AG04450 (cell line): Measurements from ENCODE around the gene TMEM39B. TPM values are rescaled to one million over a fixed set of nuclear protein-coding genes. Genes with fewer than 3 reads are reported as not detected.

ENCODE experiments used
- CTCF ChIA-PET: fragments of 300-600, 350-600 bp; formaldehyde crosslinking; extraction: SDS; loops from one replicate; lab custom pipeline; 2022; ENCODE audit warnings: antibody characterized with exemption, inconsistent platforms; lab: Charles Lee
- POLR2A ChIA-PET: fragments of 350-600 bp; formaldehyde crosslinking; extraction: SDS; loops from one replicate; lab custom pipeline; 2021; ENCODE audit warnings: antibody characterized with exemption, inconsistent platforms; lab: Yijun Ruan, JAX
- DNase-seq: peaks from one replicate; pipeline ENCODE4 v3.0.0-alpha.2; 2011; ENCODE audit warnings: low read depth, low spot score
- H3K27ac ChIP-seq: one replicate; pipeline ENCODE4 v1.5.1; 2012; ENCODE audit warnings: low read depth, low read length, control low read depth
- H3K27me3 ChIP-seq: one replicate; pipeline ENCODE4 v1.6.0; 2012; ENCODE audit warnings: low read length; ENCODE audit not compliant: control insufficient read depth, insufficient read depth
- H3K4me3 ChIP-seq: 2 replicates; pipeline ENCODE4 v1.5.1; 2011; ENCODE audit warnings: mild to moderate bottlenecking, low read depth, low read length, control low read depth
- H3K9me3 ChIP-seq: 2 replicates; pipeline ENCODE4 v1.5.1; 2012; ENCODE audit warnings: low read length; ENCODE audit not compliant: control insufficient read depth, insufficient read depth
- polyA plus RNA-seq: library from polyadenylated mRNA; depleted of rRNA; stranded (reverse); fragments of >200 nt; gene quantifications from 2 replicates; pipeline ENCODE4 v1.2.3, GENCODE V29; 2011
- TF ChIP-seq, protein P1 (sequence below): IDR thresholded peaks from 2 replicates; pipeline ENCODE4 v1.5.1; 2011; ENCODE audit warnings: low read depth, low read length, control low read depth, inconsistent platforms

Gene TMEM39B
- polyA plus RNA-seq, 1 experiment: 16.2 TPM

DNA sequence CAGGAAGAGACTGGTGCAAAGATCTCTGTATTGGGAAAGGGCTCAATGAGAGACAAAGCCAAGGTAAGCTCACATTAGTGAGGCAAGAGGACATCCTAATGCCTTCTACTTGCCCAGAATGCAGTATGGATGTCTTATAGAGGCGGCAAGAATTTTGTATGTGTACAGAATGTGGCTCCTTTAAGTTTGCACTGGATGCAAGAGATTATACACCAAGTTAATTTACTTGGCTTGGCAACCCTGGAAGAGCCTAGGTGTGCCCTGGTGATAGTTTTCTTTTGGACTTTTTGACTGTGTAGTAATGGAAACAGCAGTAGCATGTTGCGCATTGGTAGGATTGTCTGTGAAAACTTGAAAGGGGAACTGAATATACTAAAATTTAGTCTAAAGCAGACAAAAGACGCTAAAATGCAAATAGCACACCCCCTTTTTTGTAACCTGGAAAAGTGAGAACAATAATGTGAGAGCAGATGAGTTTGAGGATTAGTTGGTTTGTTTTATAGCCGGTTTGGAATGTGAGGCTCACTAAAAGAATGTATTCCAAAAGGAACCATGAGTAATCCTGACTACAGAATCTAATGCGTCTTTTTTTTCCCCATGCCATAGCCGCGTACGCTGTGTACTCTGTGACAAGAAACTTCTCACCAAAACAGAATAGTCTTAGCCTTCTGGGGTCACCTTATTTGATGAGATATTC lies 41.0 kb upstream of the TMEM39B start:
- no peaks in the 10 kb centered on the region for H3K9me3 ChIP-seq
- ChIA-PET CTCF (interaction anchor here (2.2 kb wide), 1 partner anchor 31 kb away, joined by 6 read pairs; no protein-coding TSS in a partner anchor), POLR2A (no interaction called here)
- DNase-seq: peak; percentile 48
- H3K27me3 ChIP-seq: no peaks in the 10 kb centered on the region
- no peak overlapping the region for H3K27ac ChIP-seq
- H3K4me3 ChIP-seq: no peak overlapping the region
- TF ChIP-seq, protein P1, sequence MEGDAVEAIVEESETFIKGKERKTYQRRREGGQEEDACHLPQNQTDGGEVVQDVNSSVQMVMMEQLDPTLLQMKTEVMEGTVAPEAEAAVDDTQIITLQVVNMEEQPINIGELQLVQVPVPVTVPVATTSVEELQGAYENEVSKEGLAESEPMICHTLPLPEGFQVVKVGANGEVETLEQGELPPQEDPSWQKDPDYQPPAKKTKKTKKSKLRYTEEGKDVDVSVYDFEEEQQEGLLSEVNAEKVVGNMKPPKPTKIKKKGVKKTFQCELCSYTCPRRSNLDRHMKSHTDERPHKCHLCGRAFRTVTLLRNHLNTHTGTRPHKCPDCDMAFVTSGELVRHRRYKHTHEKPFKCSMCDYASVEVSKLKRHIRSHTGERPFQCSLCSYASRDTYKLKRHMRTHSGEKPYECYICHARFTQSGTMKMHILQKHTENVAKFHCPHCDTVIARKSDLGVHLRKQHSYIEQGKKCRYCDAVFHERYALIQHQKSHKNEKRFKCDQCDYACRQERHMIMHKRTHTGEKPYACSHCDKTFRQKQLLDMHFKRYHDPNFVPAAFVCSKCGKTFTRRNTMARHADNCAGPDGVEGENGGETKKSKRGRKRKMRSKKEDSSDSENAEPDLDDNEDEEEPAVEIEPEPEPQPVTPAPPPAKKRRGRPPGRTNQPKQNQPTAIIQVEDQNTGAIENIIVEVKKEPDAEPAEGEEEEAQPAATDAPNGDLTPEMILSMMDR: no peak

DNA sequence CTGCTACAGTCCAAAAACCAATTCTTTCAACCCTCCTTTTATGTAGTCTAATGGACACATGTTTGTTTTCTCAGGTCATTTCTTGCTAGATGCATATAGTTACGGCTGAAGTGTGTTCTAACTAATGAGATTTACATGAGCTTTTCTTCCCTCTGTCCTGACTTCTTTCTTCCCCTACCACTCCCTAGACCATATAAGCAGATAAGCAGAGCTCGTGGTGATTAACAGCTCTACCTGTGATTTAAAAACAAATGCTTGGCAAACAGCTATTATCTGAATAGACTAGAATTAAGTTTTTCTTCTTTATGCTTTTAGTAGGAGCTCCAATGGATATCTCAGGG lies 40.5 kb upstream of the TMEM39B start:
- no peak overlapping the region for H3K4me3 ChIP-seq
- H3K27ac ChIP-seq: no peak overlapping the region
- POLR2A ChIA-PET: interaction anchor here (0.7 kb wide), 1 partner anchor 19 kb away, joined by 3 read pairs; the partner anchor contains the start of gene KHDRBS1
- no peaks in the 10 kb centered on the region for H3K9me3 ChIP-seq
- DNase-seq: no peak
- no peaks in the 10 kb centered on the region for H3K27me3 ChIP-seq
- TF ChIP-seq, protein P1: no peak
- CTCF ChIA-PET: interaction anchor here (0.8 to 2.2 kb wide), 2 partner anchors 31 to 79 kb away, joined by 5 to 6 read pairs; no protein-coding TSS in a partner anchor

DNA sequence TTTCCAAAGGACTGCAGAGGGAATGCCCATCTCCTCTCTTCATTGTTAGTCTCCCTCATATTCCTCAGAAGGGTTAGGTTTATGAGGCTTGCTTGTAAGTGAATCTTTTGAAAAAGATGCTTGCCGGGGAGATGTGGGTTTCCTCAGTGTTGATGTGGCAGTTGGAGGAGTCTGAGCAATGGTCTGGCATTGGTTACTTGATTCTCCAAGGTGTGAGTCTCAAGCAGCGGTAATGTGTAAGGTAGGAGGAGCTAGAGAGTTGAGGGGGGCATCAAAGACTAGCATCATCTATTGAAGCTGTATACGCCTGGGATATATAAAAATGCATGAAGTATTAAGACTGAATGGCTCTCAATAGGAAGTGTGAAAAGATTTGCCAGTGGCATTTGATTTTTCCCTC lies 37.6 kb upstream of the TMEM39B start:
- TF ChIP-seq, protein P1: no peak
- CTCF ChIA-PET: no interaction called here
- no peak for DNase-seq

DNA sequence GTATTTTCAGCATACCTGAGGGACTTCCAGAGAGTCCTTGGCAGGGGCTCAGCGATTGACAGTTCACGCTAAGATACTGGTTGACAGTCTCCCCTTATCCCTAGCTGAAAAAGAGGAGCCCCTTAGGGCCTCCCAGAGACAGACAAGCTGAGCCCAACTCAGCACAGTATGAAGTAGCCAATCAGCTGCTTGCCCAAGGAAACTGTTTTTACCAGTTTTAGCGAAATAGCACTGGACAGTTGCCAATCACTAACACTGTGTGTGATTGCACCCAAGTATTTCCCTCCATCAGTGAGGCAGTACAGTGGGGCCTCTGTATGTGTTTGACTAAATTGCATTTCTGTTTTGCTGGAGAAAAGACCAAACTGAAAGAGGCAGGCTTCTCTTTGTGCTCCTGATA lies 32.0 kb upstream of the TMEM39B start:
- Histone ChIP-seq H3K27me3 (no peaks in the 10 kb centered on the region), H3K4me3 (no peak overlapping the region), H3K27ac (no peak overlapping the region), H3K9me3 (no peaks in the 10 kb centered on the region)
- POLR2A ChIA-PET: no interaction called here
- TF ChIP-seq, protein P1: no peak
- CTCF ChIA-PET: interaction anchor here (0.6 kb wide), 1 partner anchor 453 kb away, joined by 3 read pairs; no protein-coding TSS in a partner anchor
- no peak for DNase-seq

More for the DNA sequence above, 37.6 kb upstream of the TMEM39B start:
- Histone ChIP-seq H3K4me3 (no peak overlapping the region), H3K27me3 (no peaks in the 10 kb centered on the region), H3K9me3 (no peaks in the 10 kb centered on the region), H3K27ac (no peak overlapping the region)
- POLR2A ChIA-PET: no interaction called here

DNA sequence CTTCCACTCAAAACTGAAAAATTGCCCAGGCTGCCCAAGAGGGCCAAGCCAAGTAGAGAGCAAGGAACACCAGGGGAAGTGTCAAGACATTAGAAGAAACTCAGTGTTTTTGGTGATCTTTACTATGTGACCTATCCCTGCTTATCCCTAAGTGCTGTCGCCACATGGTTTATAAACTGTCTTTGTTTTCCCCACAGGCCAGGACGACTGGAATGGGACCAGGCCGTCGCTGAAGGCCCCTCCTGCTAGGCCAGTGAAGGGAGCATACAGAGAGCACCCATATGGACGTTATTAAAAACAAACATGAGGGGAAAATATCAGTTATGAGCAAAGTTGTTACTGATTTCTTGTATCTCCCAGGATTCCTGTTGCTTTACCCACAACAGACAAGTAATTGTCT lies 30.4 kb upstream of the TMEM39B start:
- Histone ChIP-seq H3K9me3 (no peaks in the 10 kb centered on the region), H3K27me3 (no peaks in the 10 kb centered on the region), H3K4me3 (no peak overlapping the region), H3K27ac (no peak overlapping the region)
- POLR2A ChIA-PET: no interaction called here
- CTCF ChIA-PET: no interaction called here
- TF ChIP-seq, protein P1: no peak
- no peak for DNase-seq
